ENCODE measurements around the gene CSRP3. TPM values are rescaled to one million over a fixed set of nuclear protein-coding genes. Genes with fewer than 3 reads are reported as not detected.
"Not testable (repeated sequence)": the region's sequence is repeated elsewhere in the genome, so short reads cannot be mapped to it uniquely, and the experiment has no call there.

CSRP3 gene
- total RNA-seq, 2 donors from 2014 or later: not detected

DNA sequence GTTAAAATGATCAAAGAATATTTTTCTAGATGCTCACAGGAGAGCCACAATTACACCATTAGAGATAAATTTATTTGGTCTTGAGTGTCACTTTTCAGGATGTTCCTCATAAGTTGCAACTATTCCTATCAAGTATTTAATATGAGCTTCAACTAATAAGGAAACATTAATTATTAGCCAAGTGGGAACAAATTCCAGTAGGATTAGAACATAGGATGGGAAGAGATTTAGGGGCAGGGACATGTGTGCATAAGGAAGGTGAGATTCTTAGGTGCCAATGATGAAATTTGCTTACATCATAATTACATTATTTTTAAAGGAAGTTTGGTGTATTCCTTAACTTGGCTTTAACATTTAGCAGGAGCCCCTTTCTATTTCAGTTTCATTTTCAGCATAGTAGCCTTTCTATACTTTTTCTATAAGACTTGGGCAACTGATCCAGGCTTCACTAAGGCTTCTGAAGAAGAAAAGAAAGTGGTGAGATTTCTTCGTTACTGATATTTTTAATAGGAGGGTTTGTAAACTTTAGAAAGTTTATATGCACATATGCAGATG, 38.8 kb downstream of the CSRP3 start:
- no peak for DNase-seq (ENCODE audit: low spot score)
- H3K27me3 ChIP-seq (replicated peaks; ENCODE audit: insufficient read depth): no peaks in the 10 kb centered on the region
- TF ChIP-seq, protein P1, sequence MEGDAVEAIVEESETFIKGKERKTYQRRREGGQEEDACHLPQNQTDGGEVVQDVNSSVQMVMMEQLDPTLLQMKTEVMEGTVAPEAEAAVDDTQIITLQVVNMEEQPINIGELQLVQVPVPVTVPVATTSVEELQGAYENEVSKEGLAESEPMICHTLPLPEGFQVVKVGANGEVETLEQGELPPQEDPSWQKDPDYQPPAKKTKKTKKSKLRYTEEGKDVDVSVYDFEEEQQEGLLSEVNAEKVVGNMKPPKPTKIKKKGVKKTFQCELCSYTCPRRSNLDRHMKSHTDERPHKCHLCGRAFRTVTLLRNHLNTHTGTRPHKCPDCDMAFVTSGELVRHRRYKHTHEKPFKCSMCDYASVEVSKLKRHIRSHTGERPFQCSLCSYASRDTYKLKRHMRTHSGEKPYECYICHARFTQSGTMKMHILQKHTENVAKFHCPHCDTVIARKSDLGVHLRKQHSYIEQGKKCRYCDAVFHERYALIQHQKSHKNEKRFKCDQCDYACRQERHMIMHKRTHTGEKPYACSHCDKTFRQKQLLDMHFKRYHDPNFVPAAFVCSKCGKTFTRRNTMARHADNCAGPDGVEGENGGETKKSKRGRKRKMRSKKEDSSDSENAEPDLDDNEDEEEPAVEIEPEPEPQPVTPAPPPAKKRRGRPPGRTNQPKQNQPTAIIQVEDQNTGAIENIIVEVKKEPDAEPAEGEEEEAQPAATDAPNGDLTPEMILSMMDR (IDR thresholded peaks at IDR 0.05): no peak
- H3K4me3 ChIP-seq: no peak overlapping the region
- H3K27ac ChIP-seq: no peak overlapping the region
- H3K36me3 ChIP-seq: peaks cover 10% of the 10 kb centered on the region
- H3K4me1 ChIP-seq (ENCODE audit: control insufficient read depth in 1 of 2, low read depth in 2 of 2): no peaks in the 10 kb centered on the region
- H3K9me3 ChIP-seq: no peaks in the 10 kb centered on the region
- ATAC-seq (ENCODE audit: insufficient number of reproducible peaks, low FRiP score, low read depth): no peak

DNA sequence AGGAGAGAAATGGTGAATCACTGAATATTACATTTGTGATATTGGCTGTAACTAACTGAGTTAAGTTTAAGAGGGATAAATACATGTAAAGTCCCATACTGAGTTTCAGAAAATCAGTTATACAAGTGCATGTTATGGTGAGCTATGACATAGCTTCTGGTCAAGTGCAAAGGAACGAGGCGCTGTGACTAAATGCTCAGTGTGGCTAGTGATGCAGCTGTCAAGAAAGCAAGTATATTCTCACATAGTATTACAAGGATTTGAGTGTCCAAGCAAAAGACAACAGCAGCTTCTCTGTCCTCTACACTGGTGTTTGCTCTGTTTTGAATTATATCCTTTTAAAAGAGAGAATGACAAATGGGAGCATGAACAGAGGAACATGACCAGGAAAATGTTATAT, 40.1 kb downstream of the CSRP3 start:
- Histone ChIP-seq H3K4me1 (ENCODE audit: control insufficient read depth in 1 of 2, low read depth in 2 of 2) (no peaks in the 10 kb centered on the region), H3K27me3 (replicated peaks; ENCODE audit: insufficient read depth) (no peaks in the 10 kb centered on the region), H3K4me3 (no peak overlapping the region), H3K36me3 (peaks cover 10% of the 10 kb centered on the region), H3K27ac (no peak overlapping the region), H3K9me3 (no peaks in the 10 kb centered on the region)
- ATAC-seq (ENCODE audit: insufficient number of reproducible peaks, low FRiP score, low read depth) (no peak), DNase-seq (ENCODE audit: low spot score) (no peak)
- TF ChIP-seq, protein P1 (IDR thresholded peaks at IDR 0.05): no peak

DNA sequence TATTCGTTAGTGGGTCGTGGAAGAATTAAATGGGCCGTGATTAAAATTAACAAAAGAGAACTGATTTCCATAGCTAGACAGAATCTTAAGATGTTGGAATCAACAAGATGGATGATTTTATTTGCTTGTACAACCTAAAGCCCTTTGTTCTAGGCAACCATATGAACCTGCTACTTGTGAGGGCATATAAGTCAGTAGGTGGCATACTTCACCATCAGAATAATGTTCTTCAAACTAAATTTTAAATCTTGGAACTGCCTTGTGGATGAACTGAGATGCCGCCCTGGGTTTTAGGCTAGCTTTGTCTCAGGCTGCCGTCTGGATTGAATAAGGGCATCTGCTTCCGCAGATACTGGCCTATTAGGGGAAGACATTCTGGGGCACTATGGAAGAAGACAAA, 40.9 kb downstream of the CSRP3 start:
- Histone ChIP-seq H3K27ac (no peak overlapping the region), H3K4me1 (ENCODE audit: control insufficient read depth in 1 of 2, low read depth in 2 of 2) (no peaks in the 10 kb centered on the region), H3K9me3 (no peaks in the 10 kb centered on the region), H3K4me3 (no peak overlapping the region), H3K36me3 (peaks cover 8% of the 10 kb centered on the region), H3K27me3 (replicated peaks; ENCODE audit: insufficient read depth) (no peaks in the 10 kb centered on the region)
- TF ChIP-seq, protein P1 (IDR thresholded peaks at IDR 0.05): no peak
- ATAC-seq (ENCODE audit: insufficient number of reproducible peaks, low FRiP score, low read depth) (no peak), DNase-seq (ENCODE audit: low spot score) (no peak)

DNA sequence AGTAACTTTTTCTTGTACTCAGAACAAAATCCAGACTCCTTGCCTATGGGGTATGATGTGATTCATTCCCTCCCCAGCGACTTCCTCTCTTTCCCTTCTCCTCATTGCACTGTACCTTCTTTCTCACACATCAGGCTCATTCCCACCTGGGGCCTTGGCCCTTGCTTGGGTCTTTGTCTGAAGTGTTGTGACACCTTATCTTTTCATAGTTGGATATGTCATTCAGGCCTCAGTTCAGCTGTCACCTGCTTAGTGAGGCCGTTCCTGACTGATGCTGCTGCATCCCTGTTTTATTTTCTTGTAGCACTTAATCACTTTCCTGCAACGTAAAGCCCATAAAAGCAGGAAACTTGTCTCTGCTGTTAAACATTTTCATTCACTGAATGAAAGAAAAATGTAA, 44.9 kb downstream of the CSRP3 start:
- Histone ChIP-seq H3K36me3 (peaks cover 12% of the 10 kb centered on the region), H3K27ac (no peak overlapping the region), H3K27me3 (replicated peaks; ENCODE audit: insufficient read depth) (no peaks in the 10 kb centered on the region), H3K9me3 (no peaks in the 10 kb centered on the region), H3K4me3 (no peak overlapping the region), H3K4me1 (ENCODE audit: control insufficient read depth in 1 of 2, low read depth in 2 of 2) (no peaks in the 10 kb centered on the region)
- DNase-seq (ENCODE audit: low spot score): no peak
- TF ChIP-seq, protein P1 (IDR thresholded peaks at IDR 0.05): no peak
- ATAC-seq (ENCODE audit: insufficient number of reproducible peaks, low FRiP score, low read depth): no peak

DNA sequence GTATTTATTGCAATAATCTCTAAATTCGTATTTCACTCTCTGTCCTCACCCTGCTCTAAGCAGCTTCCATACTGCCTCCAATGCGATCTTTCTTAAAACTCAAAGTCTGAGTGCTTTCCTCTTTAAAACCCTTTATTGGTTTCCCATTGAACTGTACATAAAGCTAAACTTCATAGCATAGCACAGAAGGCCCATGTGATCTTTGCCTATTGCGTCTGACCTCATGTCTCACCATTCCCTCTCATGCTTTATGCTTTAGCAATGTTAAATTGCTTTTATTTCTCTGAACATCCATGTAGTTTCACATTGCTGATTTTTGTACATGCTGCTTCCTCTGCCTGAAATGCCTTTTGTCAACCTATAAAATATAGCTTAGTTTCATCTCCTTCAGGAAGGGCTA, 56.5 kb downstream of the CSRP3 start:
- TF ChIP-seq, protein P1 (IDR thresholded peaks at IDR 0.05): no peak
- Histone ChIP-seq H3K27ac (no peak overlapping the region), H3K9me3 (no peaks in the 10 kb centered on the region), H3K4me3 (no peak overlapping the region), H3K36me3 (peaks cover 8% of the 10 kb centered on the region), H3K27me3 (replicated peaks; ENCODE audit: insufficient read depth) (no peaks in the 10 kb centered on the region), H3K4me1 (ENCODE audit: control insufficient read depth in 1 of 2, low read depth in 2 of 2) (no peaks in the 10 kb centered on the region)
- DNase-seq (ENCODE audit: low spot score): no peak
- no peak for ATAC-seq (ENCODE audit: insufficient number of reproducible peaks, low FRiP score, low read depth)

DNA sequence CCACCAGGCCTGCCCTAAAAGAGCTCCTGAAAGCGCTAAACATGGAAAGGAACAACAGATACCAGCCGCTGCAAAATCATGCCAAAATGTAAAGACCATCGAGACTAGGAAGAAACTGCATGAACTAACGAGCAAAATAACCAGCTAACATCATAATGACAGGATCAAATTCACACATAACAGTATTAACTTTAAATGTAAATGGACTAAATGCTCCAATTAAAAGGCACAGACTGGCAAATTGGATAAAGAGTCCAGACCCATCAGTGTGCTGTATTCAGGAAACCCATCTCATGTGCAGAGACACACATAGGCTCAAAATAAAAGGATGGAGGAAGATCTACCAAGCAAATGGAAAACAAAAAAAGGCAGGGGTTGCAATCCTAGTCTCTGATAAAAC, 64.9 kb downstream of the CSRP3 start:
- H3K9me3 ChIP-seq; ATAC-seq (ENCODE audit: insufficient number of reproducible peaks, low FRiP score, low read depth); H3K27ac ChIP-seq; H3K4me1 ChIP-seq (ENCODE audit: control insufficient read depth in 1 of 2, low read depth in 2 of 2); H3K27me3 ChIP-seq (replicated peaks; ENCODE audit: insufficient read depth); H3K4me3 ChIP-seq; DNase-seq (ENCODE audit: low spot score); H3K36me3 ChIP-seq: not testable (repeated sequence)
